B cell (primary cell): ENCODE data around the gene ADCY3. TPM values are rescaled to one million over a fixed set of nuclear protein-coding genes. Genes with fewer than 3 reads are reported as not detected.
"Not testable (repeated sequence)": the region's sequence is repeated elsewhere in the genome, so short reads cannot be mapped to it uniquely, and the experiment has no call there.

Experiments used
- ATAC-seq: fragments of 200-7000 bp; cut with Tn5 transposase; one replicate; pipeline ENCODE4 v1.10.0; 2021; ENCODE audit warnings: low read depth, mild to moderate bottlenecking, moderate number of reproducible peaks, moderate library complexity
- CTCF ChIA-PET: fragments of 350-600 bp; sonication (Branson Sonifier 250); formaldehyde crosslinking; loops from one replicate; lab custom pipeline; 2021; ENCODE audit warnings: antibody characterized with exemption, inconsistent platforms; lab: Charles Lee
- POLR2A ChIA-PET: fragments of 350-600 bp; sonication (Branson Sonifier 250); formaldehyde crosslinking; loops from one replicate; lab custom pipeline; 2021; ENCODE audit warnings: antibody characterized with exemption; lab: Charles Lee
- DNase-seq: peaks from one replicate; pipeline ENCODE4 v3.0.0; 2013
- H2AFZ ChIP-seq: 2 replicates; pipeline ENCODE4 v1.6.1; 2012; ENCODE audit warnings: mild to moderate bottlenecking, low read depth, low read length; ENCODE audit not compliant: insufficient read depth, poor library complexity, severe bottlenecking
- H3K27ac ChIP-seq, 2 donors: 1 replicate in 1 of 2; 2 replicates in 1 of 2; pipeline ENCODE4 v1.5.1; 2012 to 2013; ENCODE audit warnings: low read length in 2 of 2, mild to moderate bottlenecking in 2 of 2, moderate library complexity in 1 of 2
- H3K27me3 ChIP-seq, 4 experiments: fragments of 200-600 bp in 1 of 4; sonication (generic) in 1 of 4; replicated peaks in 1 of 4; 1 replicate in 2 of 4; 2 replicates in 2 of 4; pipeline versions ENCODE4 v1.6.1 to v1.7.0; 2013 to 2016; ENCODE audit warnings: low read length in 3 of 4, mild to moderate bottlenecking in 2 of 4, mixed read lengths in 1 of 4, moderate library complexity in 1 of 4; ENCODE audit not compliant: insufficient read depth in 4 of 4, control insufficient read depth in 3 of 4; ENCODE audit errors: control extremely low read depth in 1 of 4
- H3K36me3 ChIP-seq, 2 experiments: replicated peaks in 1 of 2; 1 replicate in 1 of 2; 2 replicates in 1 of 2; pipeline versions ENCODE4 v1.6.1 to v1.7.1; 2013; ENCODE audit warnings: low read length in 1 of 2; ENCODE audit not compliant: insufficient read depth in 2 of 2, control insufficient read depth in 1 of 2; ENCODE audit errors: control extremely low read depth in 1 of 2, extremely low read depth in 1 of 2
- H3K4me1 ChIP-seq, 2 donors: fragments of 200-600 bp in 1 of 2; sonication (generic) in 1 of 2; 1 replicate in 1 of 2; 2 replicates in 1 of 2; pipeline versions ENCODE4 v1.5.1 to v1.6.1; 2013 to 2017; ENCODE audit warnings: low read length in 2 of 2; ENCODE audit not compliant: control insufficient read depth in 2 of 2, insufficient read depth in 2 of 2
- H3K4me2 ChIP-seq: replicated peaks from 2 replicates; pipeline ENCODE3; 2012; ENCODE audit warnings: mild to moderate bottlenecking, low read depth, low read length; ENCODE audit not compliant: poor library complexity, severe bottlenecking
- H3K4me3 ChIP-seq, 5 experiments: fragments of 200-600 bp in 1 of 5; sonication (generic) in 1 of 5; 1 replicate in 3 of 5; 2 replicates in 2 of 5; pipeline versions ENCODE4 v1.5.1 to v1.7.0; 2011 to 2016; ENCODE audit warnings: low read length in 4 of 5, mild to moderate bottlenecking in 4 of 5, low read depth in 2 of 5, control low read depth in 1 of 5, moderate library complexity in 1 of 5; ENCODE audit not compliant: insufficient read depth in 1 of 5; ENCODE audit errors: control extremely low read depth in 1 of 5, extremely low read depth in 1 of 5
- H3K79me2 ChIP-seq: fragments of 200-600 bp; sonication (generic); one replicate; pipeline ENCODE4 v1.6.0; 2016; ENCODE audit warnings: low read length; ENCODE audit not compliant: control insufficient read depth, insufficient read depth
- H3K9ac ChIP-seq: fragments of 200-600 bp; sonication (generic); 2 replicates; pipeline ENCODE4 v1.6.1; 2017; ENCODE audit warnings: mild to moderate bottlenecking, low read length, moderate library complexity
- H3K9me3 ChIP-seq, 3 donors: one replicate each; pipeline versions ENCODE4 v1.6.1 to v1.7.1; 2013; ENCODE audit warnings: low read length in 2 of 3; ENCODE audit not compliant: control insufficient read depth in 2 of 3, insufficient read depth in 1 of 3; ENCODE audit errors: control extremely low read depth in 1 of 3
- H4K20me1 ChIP-seq: 2 replicates; pipeline ENCODE4 v1.6.0; 2012; ENCODE audit warnings: mild to moderate bottlenecking, low read length; ENCODE audit not compliant: insufficient read depth, control insufficient read depth, poor library complexity, severe bottlenecking
- H3K27ac Mint-ChIP-seq: one replicate; pipeline ENCODE4 v1.8.0; 2021; ENCODE audit warnings: mixed read lengths
- H3K27me3 Mint-ChIP-seq: one replicate; pipeline ENCODE4 v1.8.0; 2021; ENCODE audit warnings: mixed read lengths
- H3K4me1 Mint-ChIP-seq: one replicate; pipeline ENCODE4 v1.8.0; 2021; ENCODE audit warnings: mixed read lengths
- H3K4me3 Mint-ChIP-seq: one replicate; pipeline ENCODE4 v1.8.0; 2021; ENCODE audit warnings: mixed read lengths
- H3K9me3 Mint-ChIP-seq: one replicate; pipeline ENCODE4 v1.8.0; 2022; ENCODE audit warnings: mixed read lengths; ENCODE audit not compliant: insufficient read depth
- EZH2 ChIP-seq: IDR thresholded peaks from 2 replicates; pipeline ENCODE4 v1.6.1; 2012; ENCODE audit warnings: borderline replicate concordance, low read depth, mild to moderate bottlenecking, moderate library complexity, low read length; ENCODE audit not compliant: insufficient read depth, poor library complexity, severe bottlenecking
- WGBS: methylation state at CpG from one replicate; pipeline ENCODE4 v1.1.5; 2013; ENCODE audit warnings: missing lambda C conversion rate; ENCODE audit not compliant: insufficient coverage; 5-methylcytosine and 5-hydroxymethylcytosine counted together
- intact Hi-C: fragments of 100-400 bp; cut with micrococcal nuclease; formaldehyde crosslinking; loops from one replicate; pipeline ENCODE4 v1.10.0; 2022
- polyA plus RNA-seq: library from polyadenylated mRNA; depleted of rRNA; stranded (reverse); fragments of >200 nt; gene quantifications from 2 replicates; pipeline ENCODE4 v1.2.3, GENCODE V29; 2012
- total RNA-seq, 2 donors: library from RNA; stranded (reverse); fragments of 120-200 nt in 1 of 2; gene quantifications; 1 replicate in 1 of 2; 2 replicates in 1 of 2; pipeline versions ENCODE4 v1.2.3 to v1.2.4, GENCODE V29; 2013 to 2022
- TF ChIP-seq, protein P1 (sequence below): fragments of 200-600 bp; IDR thresholded peaks from one replicate; pipeline ENCODE4 v1.8.0; 2022; ENCODE audit warnings: antibody characterized with exemption, mild to moderate bottlenecking

ADCY3 gene
- total and polyA plus RNA-seq, 2 donors (not counting 1 experiment from before 2014, with no cell fraction given), result 48.4 to 73.0 TPM

DNA sequence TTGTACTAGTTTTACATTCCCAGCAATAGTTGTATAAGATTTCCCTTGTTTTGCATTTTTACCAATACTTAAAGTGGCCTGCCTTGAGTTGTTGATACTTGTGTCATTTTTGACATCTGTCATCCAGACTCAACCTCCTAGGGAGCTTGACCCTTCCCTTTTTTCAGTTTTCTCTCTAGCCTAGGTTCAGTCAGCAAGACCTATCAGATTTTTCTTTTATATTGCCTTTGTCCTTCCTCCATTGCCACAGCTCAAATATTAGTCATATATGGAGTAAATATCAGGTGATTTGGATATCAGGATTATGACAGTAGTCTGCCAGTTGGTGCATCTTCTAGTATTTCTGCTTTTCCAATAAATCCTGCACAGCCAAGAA, 113.4 kb downstream of the ADCY3 start:
- Histone ChIP-seq H3K9ac (no peak overlapping the region), H3K27ac (no peak overlapping the region), H3K4me1 (no peaks in the 10 kb centered on the region), H3K4me3 (no peak overlapping the region), H3K36me3 (no peaks in the 10 kb centered on the region), H3K9me3 (peaks cover 0 to 8% (median 0%) of the 10 kb centered on the region in 3 donors), H4K20me1 (no peaks in the 10 kb centered on the region), H3K4me2 (no peak overlapping the region), H3K79me2 (peaks cover 7% of the 10 kb centered on the region), H2AFZ (no peak overlapping the region), H3K27me3 (no peaks in the 10 kb centered on the region)
- Mint-ChIP-seq H3K9me3 (no peaks in the 10 kb centered on the region), H3K27me3 (no peaks in the 10 kb centered on the region), H3K4me3 (no peak overlapping the region), H3K4me1 (no peaks in the 10 kb centered on the region), H3K27ac (no peak overlapping the region)
- intact Hi-C loops, result no loop called here
- ATAC-seq (no peak), DNase-seq (no peak)
- ChIA-PET POLR2A (no interaction called here), CTCF (interaction anchor here (0.8 kb wide), 1 partner anchor 21 kb away, joined by 3 read pairs; no protein-coding TSS in a partner anchor)
- TF ChIP-seq, protein P1, sequence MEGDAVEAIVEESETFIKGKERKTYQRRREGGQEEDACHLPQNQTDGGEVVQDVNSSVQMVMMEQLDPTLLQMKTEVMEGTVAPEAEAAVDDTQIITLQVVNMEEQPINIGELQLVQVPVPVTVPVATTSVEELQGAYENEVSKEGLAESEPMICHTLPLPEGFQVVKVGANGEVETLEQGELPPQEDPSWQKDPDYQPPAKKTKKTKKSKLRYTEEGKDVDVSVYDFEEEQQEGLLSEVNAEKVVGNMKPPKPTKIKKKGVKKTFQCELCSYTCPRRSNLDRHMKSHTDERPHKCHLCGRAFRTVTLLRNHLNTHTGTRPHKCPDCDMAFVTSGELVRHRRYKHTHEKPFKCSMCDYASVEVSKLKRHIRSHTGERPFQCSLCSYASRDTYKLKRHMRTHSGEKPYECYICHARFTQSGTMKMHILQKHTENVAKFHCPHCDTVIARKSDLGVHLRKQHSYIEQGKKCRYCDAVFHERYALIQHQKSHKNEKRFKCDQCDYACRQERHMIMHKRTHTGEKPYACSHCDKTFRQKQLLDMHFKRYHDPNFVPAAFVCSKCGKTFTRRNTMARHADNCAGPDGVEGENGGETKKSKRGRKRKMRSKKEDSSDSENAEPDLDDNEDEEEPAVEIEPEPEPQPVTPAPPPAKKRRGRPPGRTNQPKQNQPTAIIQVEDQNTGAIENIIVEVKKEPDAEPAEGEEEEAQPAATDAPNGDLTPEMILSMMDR, result no peak
- no peak for TF ChIP-seq EZH2

DNA sequence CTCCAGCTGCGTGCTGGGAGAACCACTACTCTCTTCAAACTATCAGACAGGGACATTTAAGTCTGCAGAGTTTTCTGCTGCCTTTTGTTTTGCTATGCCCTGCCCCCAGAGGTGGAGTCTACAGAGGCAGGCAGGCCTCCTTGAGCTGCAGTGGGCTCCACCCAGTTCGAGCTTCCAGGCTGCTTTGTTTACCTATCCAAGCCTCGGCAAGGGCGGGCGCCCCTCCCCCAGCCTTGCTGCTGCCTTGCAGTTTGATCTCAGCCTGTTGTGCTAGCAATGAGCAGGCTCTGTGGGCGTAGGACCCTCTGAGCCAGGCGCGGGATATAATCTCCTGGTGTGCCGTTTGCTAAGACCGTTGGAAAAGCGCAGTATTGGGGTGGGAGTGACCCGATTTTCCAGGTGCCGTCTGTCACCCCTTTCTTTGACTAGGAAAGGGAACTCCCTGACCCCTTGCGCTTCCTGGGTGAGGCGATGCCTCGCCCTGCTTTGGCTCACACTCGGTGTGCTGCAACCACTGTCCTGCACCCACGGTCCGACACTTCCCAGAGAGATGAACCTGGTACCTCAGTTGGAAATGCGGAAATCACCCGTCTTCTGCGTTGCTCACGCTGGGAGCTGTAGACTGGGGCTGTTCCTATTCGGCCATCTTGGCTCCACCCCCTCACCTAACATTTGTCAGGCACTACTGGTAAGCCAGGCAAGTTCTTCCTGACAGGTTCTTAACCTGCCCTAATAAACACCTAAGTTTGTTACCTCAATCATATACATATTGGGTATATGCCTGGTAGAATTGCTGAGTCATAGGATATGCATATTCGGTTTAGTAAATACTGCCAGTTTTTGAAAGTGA, 114.0 kb downstream of the ADCY3 start:
- H2AFZ ChIP-seq, H3K27me3 Mint-ChIP-seq, H3K27me3 ChIP-seq, H3K36me3 ChIP-seq, H3K9ac ChIP-seq, DNase-seq, H3K4me2 ChIP-seq, H3K4me1 ChIP-seq, H3K4me3 Mint-ChIP-seq, H3K4me1 Mint-ChIP-seq, H3K27ac Mint-ChIP-seq, H3K9me3 ChIP-seq, intact Hi-C loops, H3K79me2 ChIP-seq, H3K4me3 ChIP-seq, ATAC-seq, H3K27ac ChIP-seq, POLR2A ChIA-PET, H3K9me3 Mint-ChIP-seq, H4K20me1 ChIP-seq: not testable (repeated sequence)
- CTCF ChIA-PET, result interaction anchor here (0.8 kb wide), 1 partner anchor 22 kb away, joined by 3 read pairs; no protein-coding TSS in a partner anchor
- 95% methylated on average over 23 of the region's 25 CpGs for WGBS

DNA sequence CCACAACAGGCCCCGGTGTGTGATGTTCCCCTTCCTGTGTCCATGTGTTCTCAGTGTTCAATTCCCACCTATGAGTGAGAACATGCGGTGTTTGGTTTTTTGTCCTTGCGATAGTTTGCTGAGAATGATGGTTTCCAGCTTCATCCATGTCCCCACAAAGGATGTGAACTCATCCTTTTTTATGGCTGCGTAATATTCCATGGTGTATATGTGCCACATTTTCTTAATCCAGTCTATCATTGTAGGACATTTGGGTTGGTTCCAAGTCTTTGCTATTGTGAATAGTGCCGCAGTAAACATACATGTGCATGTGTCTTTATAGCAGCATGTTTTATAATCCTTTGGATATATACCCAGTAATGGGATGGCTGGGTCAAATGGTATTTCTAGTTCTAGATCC, 119.5 kb downstream of the ADCY3 start:
- H3K4me1 Mint-ChIP-seq, H3K27me3 Mint-ChIP-seq, H3K27ac ChIP-seq, H3K4me3 Mint-ChIP-seq, H3K4me2 ChIP-seq, H3K27ac Mint-ChIP-seq, CTCF ChIA-PET, H4K20me1 ChIP-seq, H2AFZ ChIP-seq, POLR2A ChIA-PET, ATAC-seq, H3K9me3 Mint-ChIP-seq, H3K4me3 ChIP-seq, H3K9ac ChIP-seq, H3K4me1 ChIP-seq, H3K36me3 ChIP-seq, H3K9me3 ChIP-seq, H3K27me3 ChIP-seq, intact Hi-C loops, DNase-seq: not testable (repeated sequence)
- H3K79me2 ChIP-seq, result peaks cover 21% of the 10 kb centered on the region
- no CpG with 5 or more reads among the region's 5 CpGs for WGBS
